H9 (cell line): ENCODE data around the gene GOLGA8Q. TPM values are rescaled to one million over a fixed set of nuclear protein-coding genes. Genes with fewer than 3 reads are reported as not detected.
"Not testable (repeated sequence)": the region's sequence is repeated elsewhere in the genome, so short reads cannot be mapped to it uniquely, and the experiment has no call there.

Experiments used
- DNase-seq: peaks from one replicate; pipeline ENCODE4 v3.0.0-alpha.2; 2017
- H2AFZ ChIP-seq: one replicate; pipeline ENCODE4 v1.6.1; 2013; ENCODE audit warnings: mild to moderate bottlenecking, low read length, control low read depth, moderate library complexity
- H2AK5ac ChIP-seq: 2 replicates; pipeline ENCODE4 v1.6.1; 2013; ENCODE audit warnings: low read length, control low read depth, mixed read lengths; ENCODE audit not compliant: insufficient read length
- H2BK120ac ChIP-seq: one replicate; pipeline ENCODE4 v1.6.1; 2013; ENCODE audit warnings: low read depth, mild to moderate bottlenecking, low read length, control low read depth, inconsistent platforms; ENCODE audit not compliant: poor library complexity, severe bottlenecking
- H2BK12ac ChIP-seq: 2 replicates; pipeline ENCODE4 v1.6.1; 2013; ENCODE audit warnings: low read length, control low read depth, mixed read lengths, low read depth; ENCODE audit not compliant: insufficient read length
- H2BK15ac ChIP-seq: 2 replicates; pipeline ENCODE4 v1.6.1; 2013; ENCODE audit warnings: low read depth, low read length, control low read depth
- H2BK20ac ChIP-seq: one replicate; pipeline ENCODE4 v1.6.1; 2013; ENCODE audit warnings: low read depth, mild to moderate bottlenecking, low read length, control low read depth, inconsistent platforms; ENCODE audit not compliant: poor library complexity, severe bottlenecking
- H2BK5ac ChIP-seq: 2 replicates; pipeline ENCODE4 v1.6.1; 2013; ENCODE audit warnings: low read length, control low read depth, mixed read lengths; ENCODE audit not compliant: insufficient read length
- H3K14ac ChIP-seq: 2 replicates; pipeline ENCODE4 v1.6.1; 2013; ENCODE audit warnings: low read length, control low read depth; ENCODE audit not compliant: insufficient read depth
- H3K18ac ChIP-seq: 2 replicates; pipeline ENCODE4 v1.6.1; 2013; ENCODE audit warnings: low read depth, mild to moderate bottlenecking, mixed read lengths, low read length, control low read depth; ENCODE audit not compliant: insufficient read length
- H3K23ac ChIP-seq: 2 replicates; pipeline ENCODE4 v1.6.1; 2013; ENCODE audit warnings: low read length, control low read depth, mixed read lengths, low read depth; ENCODE audit not compliant: insufficient read length
- H3K23me2 ChIP-seq: 2 replicates; pipeline ENCODE4 v1.6.1; 2013; ENCODE audit warnings: low read depth, mild to moderate bottlenecking, mixed read lengths, low read length, control low read depth; ENCODE audit not compliant: insufficient read length, poor library complexity, severe bottlenecking
- H3K27ac ChIP-seq: 2 replicates; pipeline ENCODE4 v1.5.1; 2013; ENCODE audit warnings: low read length, control low read depth, mixed read lengths, low read depth; ENCODE audit not compliant: insufficient read length
- H3K27me3 ChIP-seq: 2 replicates; pipeline ENCODE4 v1.6.1; 2013; ENCODE audit warnings: low read length, control low read depth, inconsistent platforms; ENCODE audit not compliant: insufficient read depth
- H3K4ac ChIP-seq: 2 replicates; pipeline ENCODE4 v1.6.1; 2013; ENCODE audit warnings: low read depth, mild to moderate bottlenecking, control low read depth, inconsistent platforms, low read length, moderate library complexity
- H3K4me1 ChIP-seq: 2 replicates; pipeline ENCODE4 v1.6.1; 2013; ENCODE audit warnings: low read length, control low read depth, inconsistent platforms; ENCODE audit not compliant: insufficient read depth
- H3K4me2 ChIP-seq: 2 replicates; pipeline ENCODE4 v1.6.1; 2013; ENCODE audit warnings: low read length, control low read depth, mixed read lengths; ENCODE audit not compliant: insufficient read length, insufficient read depth
- H3K56ac ChIP-seq: 2 replicates; pipeline ENCODE4 v1.6.1; 2013; ENCODE audit warnings: low read depth, mild to moderate bottlenecking, mixed read lengths, low read length, control low read depth; ENCODE audit not compliant: insufficient read length
- H3K79me1 ChIP-seq: 2 replicates; pipeline ENCODE4 v1.6.1; 2013; ENCODE audit warnings: low read depth, mild to moderate bottlenecking, moderate library complexity, low read length, control low read depth, inconsistent platforms; ENCODE audit not compliant: insufficient read depth, poor library complexity, severe bottlenecking
- H3K79me2 ChIP-seq: 2 replicates; pipeline ENCODE4 v1.6.1; 2013; ENCODE audit warnings: low read length, control low read depth, inconsistent platforms; ENCODE audit not compliant: insufficient read depth
- H3K9ac ChIP-seq: 2 replicates; pipeline ENCODE4 v1.6.1; 2013; ENCODE audit warnings: low read length, control low read depth, mixed read lengths; ENCODE audit not compliant: insufficient read length; ENCODE audit errors: extremely low read depth
- H3K9me3 ChIP-seq: one replicate; pipeline ENCODE4 v1.6.1; 2013; ENCODE audit warnings: low read depth, low read length, inconsistent platforms; ENCODE audit not compliant: control insufficient read depth
- H3T11ph ChIP-seq: one replicate; pipeline ENCODE4 v1.6.1; 2013; ENCODE audit warnings: mild to moderate bottlenecking, low read length, control low read depth, inconsistent platforms
- H4K20me1 ChIP-seq: one replicate; pipeline ENCODE4 v1.6.1; 2013; ENCODE audit not compliant: control insufficient read depth, insufficient read length, insufficient read depth
- H4K5ac ChIP-seq: 2 replicates; pipeline ENCODE4 v1.6.1; 2013; ENCODE audit warnings: low read depth, mild to moderate bottlenecking, mixed read lengths, low read length, control low read depth; ENCODE audit not compliant: insufficient read length
- H4K8ac ChIP-seq: replicated peaks from 2 replicates; pipeline ENCODE4 v1.6.1; 2013; ENCODE audit warnings: low read length, control low read depth, mixed read lengths, low read depth; ENCODE audit not compliant: insufficient read length
- H4K91ac ChIP-seq: 2 replicates; pipeline ENCODE4 v1.6.1; 2013; ENCODE audit warnings: low read depth, mild to moderate bottlenecking, moderate library complexity, mixed read lengths, low read length, control low read depth; ENCODE audit not compliant: insufficient read length
- H3K27ac Mint-ChIP-seq, 3 experiments: 2 replicates in 2 of 3; 3 replicates in 1 of 3; pipeline ENCODE4 v1.8.0; 2020 to 2021; ENCODE audit warnings: mixed read lengths in 3 of 3, mild to moderate bottlenecking in 1 of 3, moderate library complexity in 1 of 3
- H3K27me3 Mint-ChIP-seq: 2 replicates; pipeline ENCODE4 v1.8.0; 2021; ENCODE audit warnings: low read depth, mild to moderate bottlenecking, moderate library complexity, mixed read lengths
- H3K36me3 Mint-ChIP-seq, 3 experiments: 2 replicates in 2 of 3; 3 replicates in 1 of 3; pipeline ENCODE4 v1.8.0; 2020 to 2021; ENCODE audit warnings: low read depth in 3 of 3, mixed read lengths in 3 of 3; ENCODE audit not compliant: insufficient read depth in 1 of 3
- H3K4me1 Mint-ChIP-seq, 2 experiments: 2 replicates each; pipeline ENCODE4 v1.8.0; 2020; ENCODE audit warnings: mixed read lengths in 2 of 2
- H3K4me3 Mint-ChIP-seq, 2 experiments: 2 replicates in 1 of 2; 3 replicates in 1 of 2; pipeline ENCODE4 v1.8.0; 2020 to 2021; ENCODE audit warnings: mild to moderate bottlenecking in 2 of 2, mixed read lengths in 2 of 2, moderate library complexity in 1 of 2
- H3K9me3 Mint-ChIP-seq, 2 experiments: 2 replicates in 1 of 2; 3 replicates in 1 of 2; pipeline ENCODE4 v1.8.0; 2020; ENCODE audit warnings: mild to moderate bottlenecking in 2 of 2, mixed read lengths in 2 of 2, moderate library complexity in 1 of 2
- WGBS: extraction: QIAGEN DNeasy Blood & Tissue Kit; methylation state at CpG from one replicate; pipeline ENCODE4 v1.1.7; 2013; ENCODE audit warnings: missing lambda C conversion rate, low lambda C conversion rate, mixed read lengths; ENCODE audit not compliant: insufficient read length; ENCODE audit errors: extremely low coverage; 5-methylcytosine and 5-hydroxymethylcytosine counted together
- total RNA-seq: library from RNA; stranded (reverse); gene quantifications from 2 replicates; pipeline ENCODE4 v1.2.1, GENCODE V29; 2021

The GOLGA8Q gene
- total RNA-seq, 1 experiment from 2014 or later = not detected

GRCh38 chr15:30579394-30579970, 27.6 kb downstream of the GOLGA8Q start:
- H3K36me3 Mint-ChIP-seq, H3K4me2 ChIP-seq, H3K27ac Mint-ChIP-seq, H3K23ac ChIP-seq, H3T11ph ChIP-seq, H4K5ac ChIP-seq, H3K79me1 ChIP-seq, H2BK120ac ChIP-seq, H4K8ac ChIP-seq, H4K20me1 ChIP-seq, H3K79me2 ChIP-seq, H3K14ac ChIP-seq, H3K9me3 ChIP-seq, H2AK5ac ChIP-seq, DNase-seq, H3K27ac ChIP-seq, H3K9ac ChIP-seq, H4K91ac ChIP-seq, H3K23me2 ChIP-seq, H3K18ac ChIP-seq, H2BK20ac ChIP-seq, H3K9me3 Mint-ChIP-seq, H3K4me3 Mint-ChIP-seq, H2BK12ac ChIP-seq, H3K27me3 ChIP-seq, H2BK15ac ChIP-seq, H3K4me1 ChIP-seq, H3K4me1 Mint-ChIP-seq, H3K4ac ChIP-seq, H2AFZ ChIP-seq, H3K27me3 Mint-ChIP-seq, H3K56ac ChIP-seq, H2BK5ac ChIP-seq: not testable (repeated sequence)
- WGBS = no CpG with 5 or more reads among the region's 6 CpGs

GRCh38 chr15:30580716-30581115, 28.9 kb downstream of the GOLGA8Q start:
- H4K8ac ChIP-seq, H2BK120ac ChIP-seq, H3K4ac ChIP-seq, H2BK5ac ChIP-seq, H4K5ac ChIP-seq, DNase-seq, H3K9me3 ChIP-seq, H3K18ac ChIP-seq, H3K4me1 Mint-ChIP-seq, H3K9ac ChIP-seq, H3K27ac ChIP-seq, H3K23ac ChIP-seq, H3K36me3 Mint-ChIP-seq, H3K4me3 Mint-ChIP-seq, H3K79me1 ChIP-seq, H3K23me2 ChIP-seq, H2BK12ac ChIP-seq, H3K27me3 Mint-ChIP-seq, H3K4me2 ChIP-seq, H3K4me1 ChIP-seq, H2BK15ac ChIP-seq, H3K27me3 ChIP-seq, H3K79me2 ChIP-seq, H2AK5ac ChIP-seq, H3K56ac ChIP-seq, H2BK20ac ChIP-seq, H2AFZ ChIP-seq, H3K14ac ChIP-seq, H3K27ac Mint-ChIP-seq, H4K91ac ChIP-seq, H3K9me3 Mint-ChIP-seq, H4K20me1 ChIP-seq, H3T11ph ChIP-seq: not testable (repeated sequence)
- no CpG with 5 or more reads among the region's 4 CpGs for WGBS
